HepG2 (cell line): ENCODE data around the gene ATG16L2. TPM values are rescaled to one million over a fixed set of nuclear protein-coding genes. Genes with fewer than 3 reads are reported as not detected.
A peak's percentile ranks its signal among the peaks of the same experiment; 100 is the strongest.

Source experiments
- AGO2 ChIP-seq: fragments of 200-400 bp; formaldehyde crosslinking; optimal IDR thresholded peaks from 2 replicates; pipeline ENCODE3; 2017; ENCODE audit warnings: mild to moderate bottlenecking, low read depth, low read length, moderate library complexity
- FOXC1 ChIP-seq: sonication (generic); formaldehyde crosslinking; IDR thresholded peaks from 2 replicates; pipeline ENCODE4 v1.8.0; 2022; ENCODE audit warnings: mild to moderate bottlenecking, missing genetic modification reagents, borderline replicate concordance
- HNRNPLL ChIP-seq: fragments of 200-400 bp; formaldehyde crosslinking; IDR thresholded peaks from 2 replicates; pipeline ENCODE4 v1.6.1; 2017; ENCODE audit warnings: mild to moderate bottlenecking, low read depth, low read length; ENCODE audit not compliant: poor library complexity, severe bottlenecking
- KIAA2018 ChIP-seq: sonication (generic); formaldehyde crosslinking; IDR thresholded peaks from 2 replicates; pipeline ENCODE4 v1.5.0; 2020; ENCODE audit warnings: mild to moderate bottlenecking, missing genetic modification reagents, borderline replicate concordance
- MXD4 ChIP-seq: IDR thresholded peaks from 2 replicates; pipeline ENCODE4 v1.6.1; 2016; ENCODE audit warnings: mild to moderate bottlenecking, missing biosample characterization, missing genetic modification reagents
- NFE2L2 ChIP-seq: fragments of 150-350 bp; IDR thresholded peaks from 2 replicates; pipeline ENCODE4 v1.6.1; 2014; ENCODE audit warnings: low read length
- ZNF263 ChIP-seq: sonication (generic); formaldehyde crosslinking; IDR thresholded peaks from 2 replicates; pipeline ENCODE4 v1.4.0; 2020; ENCODE audit warnings: missing genetic modification reagents
- ZNF276 ChIP-seq: sonication (generic); formaldehyde crosslinking; IDR thresholded peaks from 2 replicates; pipeline ENCODE4 v1.4.0; 2020; ENCODE audit warnings: mild to moderate bottlenecking, low read depth, missing genetic modification reagents
- ZNF326 ChIP-seq: sonication (generic); formaldehyde crosslinking; IDR thresholded peaks from 2 replicates; pipeline ENCODE4 v1.4.0; 2020; ENCODE audit warnings: missing genetic modification reagents, borderline replicate concordance
- ZNF775 ChIP-seq: sonication (generic); formaldehyde crosslinking; IDR thresholded peaks from 2 replicates; pipeline ENCODE4 v1.4.0; 2020; ENCODE audit warnings: missing genetic modification reagents, mild to moderate bottlenecking, moderate library complexity, borderline replicate concordance
- ZNF878 ChIP-seq: sonication (generic); formaldehyde crosslinking; IDR thresholded peaks from 2 replicates; pipeline ENCODE4 v1.8.1; 2023; ENCODE audit warnings: mild to moderate bottlenecking, missing genetic modification reagents, moderate library complexity
- ZSCAN25 ChIP-seq: sonication (generic); formaldehyde crosslinking; IDR thresholded peaks from 2 replicates; pipeline ENCODE4 v1.8.0; 2022; ENCODE audit warnings: mild to moderate bottlenecking, missing genetic modification reagents
- ZXDC ChIP-seq: sonication (generic); formaldehyde crosslinking; IDR thresholded peaks from 2 replicates; pipeline ENCODE4 v1.5.0; 2020; ENCODE audit warnings: mild to moderate bottlenecking, missing genetic modification reagents
- ZZZ3 ChIP-seq: sonication (generic); formaldehyde crosslinking; IDR thresholded peaks from 2 replicates; pipeline ENCODE4 v1.4.0; 2020; ENCODE audit warnings: missing genetic modification reagents, mild to moderate bottlenecking, borderline replicate concordance
- polyA plus RNA-seq, 8 experiments: library from polyadenylated mRNA; depleted of rRNA in 3 of 8; stranded (reverse) in 7 of 8; unstranded in 1 of 8; fragments of >200 nt; fragmentation: Illumina TruSeq in 4 of 8; extraction: Trizol in 4 of 8; gene quantifications; 2 replicates each; pipeline versions ENCODE4 v1.2.1 to v1.2.3, GENCODE V29; 2011 to 2016; ENCODE audit warnings: low read depth in 4 of 8, missing spikeins in 1 of 8, mixed read lengths in 1 of 8; ENCODE audit not compliant: insufficient read depth in 1 of 8
- total RNA-seq, 5 experiments: library from RNA; depleted of rRNA; stranded (reverse); fragments of >200 nt; fragmentation: Illumina TruSeq; extraction: Trizol; gene quantifications; 2 replicates each; pipeline ENCODE4 v1.2.3, GENCODE V29; 2016; ENCODE audit warnings: low read depth in 1 of 5

ATG16L2 gene
- total and polyA plus RNA-seq, 2 of the 13 experiments (the other 11 are each of a cell fraction or from before 2014, with no cell fraction given), result 6.2 to 14.8 TPM

- TF ChIP-seq KIAA2018 (CRISPR knock-in tag) (no peak), FOXC1 (CRISPR knock-in tag) (no peak), ZNF276 (no peak), ZNF775 (CRISPR knock-in tag) (no peak), ZSCAN25 (CRISPR knock-in tag) (no peak), ZXDC (no peak), AGO2 (no peak), ZNF263 (CRISPR knock-in tag) (no peak), NFE2L2 (no peak), ZNF878 (CRISPR knock-in tag) (0 out of 2 replicates have a peak, but pooled peaks have one; percentile 61), ZNF326 (no peak), HNRNPLL (no peak), ZZZ3 (no peak), MXD4 (CRISPR knock-in tag) (no peak)
Measured at GRCh38 chr11:72786305-72787215, 27.7 kb upstream of the ATG16L2 start (continued).
